Smooth muscle cell of the umbilical artery (primary cell): ENCODE results near the gene TRPV3. TPM values are rescaled to one million over a fixed set of nuclear protein-coding genes. Genes with fewer than 3 reads are reported as not detected.

Experiments
- total RNA-seq: library from RNA; depleted of rRNA; stranded (reverse); fragments of >200 nt; gene quantifications from 2 replicates; pipeline ENCODE4 v1.2.3, GENCODE V29; 2014

Gene TRPV3
- 0.65 and 1.2 TPM in 2 replicates for total RNA-seq

DNA sequence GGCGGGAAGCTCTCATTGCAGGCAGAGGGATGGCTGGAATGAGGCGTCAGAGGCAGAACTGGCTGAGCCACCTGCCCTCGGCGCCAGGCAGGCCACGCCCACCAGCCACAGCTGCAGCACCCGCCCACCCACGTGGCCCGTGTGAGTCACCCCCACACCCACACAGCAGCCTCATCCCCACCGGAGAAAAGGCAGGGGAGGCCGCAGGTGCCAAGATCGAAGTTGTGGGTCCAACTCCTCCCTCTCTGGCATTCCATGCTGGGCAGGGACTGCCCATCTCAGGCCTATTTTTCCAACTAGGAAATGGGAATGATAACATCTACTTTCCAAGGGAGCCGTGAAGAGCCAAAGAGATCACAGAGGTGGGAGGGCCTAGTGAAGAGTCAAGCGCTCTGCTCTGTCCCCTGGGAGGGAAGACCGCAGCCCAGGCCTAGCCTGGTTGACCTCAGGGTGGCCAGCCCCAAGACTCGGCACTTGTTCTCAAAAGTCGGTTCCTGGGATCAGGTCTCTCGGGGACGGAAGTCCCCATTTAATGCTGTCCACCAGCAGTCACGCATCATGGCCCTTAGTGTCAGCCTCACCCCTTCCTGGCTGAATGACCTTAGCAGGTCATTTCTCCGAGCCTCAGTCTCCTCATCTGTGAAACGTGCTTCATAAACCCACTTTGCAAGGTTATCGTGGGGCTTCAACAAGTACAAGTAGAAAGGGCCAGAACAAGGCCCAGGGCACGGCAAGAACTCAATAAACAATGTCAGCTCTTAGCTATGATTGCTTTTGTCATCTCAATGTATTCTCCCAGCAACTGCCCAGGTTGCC lies at the start of gene TRPV3:
Gene TRPV3 (minus strand): TSS at position 45 of the 816 bp plus-strand sequence. CDS start 2,962 bp downstream, outside the sequence.

GRCh38 chr17:3475812-3476610 lies 81.6 kb downstream of the TRPV3 start, which contains the start of gene ASPA:
TSS of gene ASPA (plus strand) at chr17:3475997. CDS start at chr17:3476160, 163 bp downstream.

DNA sequence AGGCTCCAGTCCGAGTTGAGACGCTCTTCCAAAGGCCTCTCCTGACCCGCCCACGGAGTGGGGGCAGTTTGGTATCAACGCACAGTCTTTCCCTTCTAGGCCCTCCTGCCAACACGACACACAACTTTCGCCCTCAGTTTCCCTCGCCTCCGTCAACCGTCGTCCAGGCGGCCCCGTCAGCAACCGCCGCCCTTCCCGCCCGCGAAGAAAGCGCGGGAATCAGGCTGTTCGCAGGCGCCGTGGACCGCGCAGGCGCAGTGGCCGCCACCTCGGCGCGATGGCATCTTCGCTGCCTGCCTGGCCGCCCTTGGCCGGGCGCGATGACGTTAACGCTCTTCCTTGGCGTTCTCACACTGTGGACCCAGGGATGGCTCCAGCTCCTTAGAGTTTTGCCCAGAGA lies 86.0 kb downstream of the TRPV3 start, which contains the start of gene SPATA22:
Gene SPATA22 (minus strand): TSS at position 221 of the 400 bp plus-strand sequence. CDS start 2,494 bp downstream, outside the sequence.

Other genes with a start within 250 kb of the TRPV3 start
- gene OR3A2, start 171.5 kb downstream of the TRPV3 start, total RNA-seq, result not detected in 2 replicates
- not detected in 2 replicates for gene OR1E1, start 159.4 kb downstream of the TRPV3 start, total RNA-seq
- gene OR3A3, start 146.4 kb downstream of the TRPV3 start, total RNA-seq, result not detected in 2 replicates
- gene OR1E2, start 124.0 kb downstream of the TRPV3 start, total RNA-seq, result not detected in 2 replicates
- not detected in 2 replicates for gene SPATA22, start 86.0 kb downstream of the TRPV3 start, total RNA-seq
- 0.05 and 0.30 TPM in 2 replicates for gene ASPA, start 81.8 kb downstream of the TRPV3 start, total RNA-seq
- 1.5 and 3.6 TPM in 2 replicates for gene TRPV1, start 51.6 kb upstream of the TRPV3 start, total RNA-seq
- gene SHPK, start 78.4 kb upstream of the TRPV3 start, total RNA-seq, result 11.3 and 11.4 TPM in 2 replicates
- gene CTNS, start 78.9 kb upstream of the TRPV3 start, total RNA-seq, result 14.5 and 19.0 TPM in 2 replicates
- gene TAX1BP3, start 110.8 kb upstream of the TRPV3 start, total RNA-seq, result 255 and 301 TPM in 2 replicates
- gene EMC6, start 111.0 kb upstream of the TRPV3 start, total RNA-seq, result 13.9 and 16.3 TPM in 2 replicates
- gene P2RX5, start 138.3 kb upstream of the TRPV3 start, total RNA-seq, result 2.5 and 2.7 TPM in 2 replicates
- gene HASPIN, start 166.1 kb upstream of the TRPV3 start, total RNA-seq, result 1.2 and 4.1 TPM in 2 replicates
- gene ITGAE, start 243.4 kb upstream of the TRPV3 start, total RNA-seq, result 9.1 and 21.7 TPM in 2 replicates